Muscle layer of colon (tissue), 2 donors: Measurements from ENCODE around the gene LENG8.
"Not testable (repeated sequence)": the region's sequence is repeated elsewhere in the genome, so short reads cannot be mapped to it uniquely, and the experiment has no call there.

Experiments used
- H3K27ac ChIP-seq: one replicate; pipeline ENCODE4 v1.7.0; 2013; ENCODE audit warnings: low read depth, mild to moderate bottlenecking, low read length, moderate library complexity
- H3K27me3 ChIP-seq, 2 donors: one replicate each; pipeline ENCODE4 v1.7.0; 2013; ENCODE audit warnings: low read length in 2 of 2, mild to moderate bottlenecking in 2 of 2; ENCODE audit not compliant: insufficient read depth in 2 of 2, control insufficient read depth in 1 of 2
- H3K36me3 ChIP-seq: one replicate; pipeline ENCODE4 v1.7.0; 2013; ENCODE audit warnings: mild to moderate bottlenecking, low read length; ENCODE audit not compliant: insufficient read depth
- H3K4me1 ChIP-seq: one replicate; pipeline ENCODE4 v1.7.0; 2013; ENCODE audit warnings: mild to moderate bottlenecking, low read length; ENCODE audit not compliant: insufficient read depth
- H3K4me3 ChIP-seq, 2 donors: one replicate each; pipeline ENCODE4 v1.7.0; 2013; ENCODE audit warnings: low read length in 2 of 2, low read depth in 1 of 2, mild to moderate bottlenecking in 1 of 2, moderate library complexity in 1 of 2
- H3K9ac ChIP-seq: one replicate; pipeline ENCODE4 v1.7.0; 2013; ENCODE audit warnings: low read length
- H3K9me3 ChIP-seq: one replicate; pipeline ENCODE4 v1.7.0; 2013; ENCODE audit warnings: mild to moderate bottlenecking, low read length
- donor health status: abdominal sarcoma.
- donor health status: Adenocarcinoma of cecum.

LENG8 gene

GRCh38 chr19:54497747-54498450 is 48.9 kb downstream of the LENG8 start:
- H3K9ac ChIP-seq, H3K36me3 ChIP-seq, H3K27ac ChIP-seq, H3K4me1 ChIP-seq, H3K27me3 ChIP-seq, H3K9me3 ChIP-seq, H3K4me3 ChIP-seq: not testable (repeated sequence)

- not testable (repeated sequence) for H3K4me3 ChIP-seq, H3K27me3 ChIP-seq
Measured at GRCh38 chr19:54498451-54498772, 49.4 kb downstream of the LENG8 start.

GRCh38 chr19:54502518-54503048 is 53.6 kb downstream of the LENG8 start, which contains the start of gene LAIR2:
Gene LAIR2 (plus strand): TSS chr19:54502831. CDS start chr19:54502919, 88 bp downstream.
- H3K27ac ChIP-seq = no peak within 1 kb of the TSS
- no peak within 1 kb of the TSS for H3K4me3 ChIP-seq
- H3K4me1 ChIP-seq = no peaks in the 10 kb centered on the region
- H3K9me3 ChIP-seq = no peaks in the 10 kb centered on the region
- no peaks in the 10 kb centered on the region for H3K36me3 ChIP-seq
- H3K27me3 ChIP-seq = no peaks in the 10 kb centered on the region
- H3K9ac ChIP-seq = no peak within 1 kb of the TSS

More at GRCh38 chr19:54498451-54498772, 49.4 kb downstream of the LENG8 start:
- H3K27ac ChIP-seq, H3K4me1 ChIP-seq, H3K9ac ChIP-seq, H3K9me3 ChIP-seq, H3K36me3 ChIP-seq: not testable (repeated sequence)

GRCh38 chr19:54505542-54505941 is 56.5 kb downstream of the LENG8 start:
- not testable (repeated sequence) for H3K27me3 ChIP-seq, H3K9me3 ChIP-seq, H3K36me3 ChIP-seq, H3K27ac ChIP-seq, H3K4me1 ChIP-seq, H3K9ac ChIP-seq, H3K4me3 ChIP-seq

GRCh38 chr19:54506079-54506478 is 57.1 kb downstream of the LENG8 start:
- Histone ChIP-seq H3K4me1 (no peaks in the 10 kb centered on the region), H3K9ac (no peak overlapping the region), H3K27ac (no peak overlapping the region), H3K27me3 (no peaks in the 10 kb centered on the region), H3K9me3 (no peaks in the 10 kb centered on the region), H3K36me3 (no peaks in the 10 kb centered on the region), H3K4me3 (no peak overlapping the region)

GRCh38 chr19:54507038-54507717 is 58.2 kb downstream of the LENG8 start:
- H3K4me3 ChIP-seq, H3K27ac ChIP-seq, H3K36me3 ChIP-seq, H3K9ac ChIP-seq, H3K4me1 ChIP-seq, H3K9me3 ChIP-seq, H3K27me3 ChIP-seq: not testable (repeated sequence)

GRCh38 chr19:54507824-54508223 is 58.8 kb downstream of the LENG8 start:
- H3K4me1 ChIP-seq = no peaks in the 10 kb centered on the region
- no peaks in the 10 kb centered on the region for H3K27me3 ChIP-seq
- H3K4me3 ChIP-seq = no peak overlapping the region
- no peaks in the 10 kb centered on the region for H3K36me3 ChIP-seq
- no peak overlapping the region for H3K9ac ChIP-seq
- H3K9me3 ChIP-seq = no peaks in the 10 kb centered on the region
- no peak overlapping the region for H3K27ac ChIP-seq

- not testable (repeated sequence) for H3K9me3 ChIP-seq, H3K36me3 ChIP-seq, H3K27ac ChIP-seq, H3K4me3 ChIP-seq, H3K9ac ChIP-seq, H3K27me3 ChIP-seq, H3K4me1 ChIP-seq
Measured at GRCh38 chr19:54508487-54508886, 59.5 kb downstream of the LENG8 start.

- H3K27ac ChIP-seq, H3K4me1 ChIP-seq, H3K27me3 ChIP-seq, H3K4me3 ChIP-seq, H3K36me3 ChIP-seq, H3K9ac ChIP-seq, H3K9me3 ChIP-seq: not testable (repeated sequence)
Measured at GRCh38 chr19:54509200-54509940, 60.4 kb downstream of the LENG8 start.
